GM12801 (cell line): Measurements from ENCODE around the gene UCN2.

Experiments
- CTCF ChIP-seq: IDR thresholded peaks from one replicate; pipeline ENCODE4 v1.5.1; 2011; ENCODE audit warnings: control low read depth; ENCODE audit not compliant: insufficient read length; ENCODE audit errors: extremely low read depth

The UCN2 gene

DNA sequence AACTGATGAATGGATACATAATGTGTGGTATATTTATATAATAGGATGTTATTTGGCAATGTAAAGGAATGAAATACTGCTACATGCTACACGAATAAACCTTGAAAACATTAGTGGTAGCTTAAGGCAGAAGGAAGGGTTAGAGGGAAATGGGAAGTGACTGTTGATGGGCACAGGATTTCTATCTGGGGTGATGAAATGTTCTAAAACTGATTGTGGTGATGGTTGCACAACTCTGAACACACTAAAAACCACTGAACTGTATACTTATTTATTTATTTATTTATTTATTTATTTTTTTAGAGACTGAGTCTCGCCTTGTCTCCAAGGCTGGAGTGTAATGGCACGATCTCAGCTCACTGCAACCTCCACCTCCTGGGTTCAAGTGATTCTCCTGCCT is 34.8 kb downstream of the UCN2 start:
- no peak for TF ChIP-seq CTCF

DNA sequence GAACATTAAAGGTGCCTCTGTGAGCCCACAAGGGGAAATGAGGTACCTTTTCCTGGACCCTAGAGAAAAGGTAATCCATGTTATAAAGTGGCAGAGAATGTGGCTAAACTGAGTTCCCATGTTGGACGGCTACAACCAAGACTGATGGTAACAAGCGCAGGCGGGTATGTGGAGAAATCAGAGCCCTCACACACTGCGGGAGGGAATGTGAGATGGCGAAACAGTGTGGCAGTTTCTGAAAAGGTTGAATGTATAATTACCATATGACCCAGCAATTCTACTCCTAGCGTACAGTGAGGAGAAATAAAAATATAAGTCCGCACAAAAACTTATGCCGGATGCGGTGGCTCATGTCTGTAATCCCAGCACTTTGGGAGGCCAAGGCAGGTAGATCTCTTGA is 35.5 kb downstream of the UCN2 start:
- TF ChIP-seq CTCF, result no peak

DNA sequence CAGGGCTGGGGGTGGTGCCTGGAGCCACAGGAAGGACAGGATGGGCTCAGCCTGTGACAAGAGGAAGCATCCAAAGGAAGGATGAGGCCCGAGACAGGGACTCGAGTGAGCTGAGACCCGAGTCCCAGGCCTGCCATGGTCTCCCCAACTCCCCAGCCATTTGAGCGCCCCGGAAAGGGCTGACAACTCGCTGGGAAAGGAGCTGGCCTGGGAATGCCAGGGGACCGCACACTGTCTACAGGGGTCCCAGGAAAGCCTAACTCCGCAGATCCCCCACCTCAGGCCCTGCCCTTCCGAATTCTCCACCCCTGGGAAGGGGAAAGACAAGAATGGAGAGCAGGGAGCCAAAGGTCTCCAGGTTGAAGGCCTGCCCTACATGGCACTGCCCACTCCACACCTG is 38.6 kb downstream of the UCN2 start:
- no peak for TF ChIP-seq CTCF

GRCh38 chr3:48521635-48522034 is 41.9 kb downstream of the UCN2 start:
- TF ChIP-seq CTCF, result no peak

DNA sequence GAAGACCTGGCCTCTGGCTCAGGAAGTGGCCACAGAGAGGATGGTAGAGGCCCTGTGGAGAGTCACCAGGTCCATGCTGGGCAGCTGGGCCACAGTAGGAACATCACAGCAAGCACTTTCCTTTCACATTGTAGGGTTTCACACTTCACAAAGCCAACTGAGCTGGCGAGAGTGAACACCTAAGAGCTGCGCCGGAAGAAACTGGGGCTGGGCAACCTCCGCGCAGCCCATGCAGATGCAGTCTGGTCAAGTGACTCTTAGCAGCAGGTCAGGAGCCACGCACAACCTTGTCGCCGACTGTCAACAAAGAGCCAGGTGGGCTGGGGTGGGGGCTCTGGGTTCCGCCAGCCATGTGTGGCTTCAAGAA is 44.3 kb downstream of the UCN2 start:
- no peak for TF ChIP-seq CTCF

- no peak for TF ChIP-seq CTCF
Observed at GRCh38 chr3:48518638-48519276, 44.8 kb downstream of the UCN2 start.

DNA sequence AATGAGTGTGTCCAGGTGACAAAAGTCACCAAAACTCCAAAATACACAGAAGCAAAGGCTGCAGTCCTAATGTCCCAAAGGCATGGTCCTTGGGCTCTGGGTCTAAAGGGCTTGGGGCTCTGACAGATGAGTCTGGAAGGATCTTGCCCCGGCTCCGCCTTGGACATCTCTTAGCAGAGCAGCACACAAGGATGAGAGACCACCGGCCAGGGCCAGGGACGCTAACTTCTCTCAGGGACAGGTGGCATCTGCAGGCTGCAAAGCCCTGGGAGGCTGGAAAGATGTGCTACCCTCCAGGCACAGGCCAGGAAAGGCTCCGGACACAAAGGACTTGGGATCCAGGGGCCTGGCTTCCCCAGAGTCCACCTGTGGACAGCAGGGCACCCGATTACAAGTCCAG is 45.5 kb downstream of the UCN2 start:
- TF ChIP-seq CTCF, result no peak
